ENCODE results near the gene ZNFX1.
A peak's percentile ranks its signal among the peaks of the same experiment; 100 is the strongest.

Gene ZNFX1

GRCh38 chr20:49279677-49280462 is 2.0 kb upstream of the ZNFX1 start:
- peak overlapping the region; percentile 98 to 99 for H3K4me3 ChIP-seq (ENCODE audit: low read depth in 1 of 2, low read length in 1 of 2)
- H3K4me1 ChIP-seq (ENCODE audit: control insufficient read depth in 1 of 2, insufficient read depth in 1 of 2, low read depth in 1 of 2, low read length in 1 of 2) = peaks cover 61 to 77% of the 10 kb centered on the region in 2 experiments
- H3K36me3 ChIP-seq = peaks cover 69% of the 10 kb centered on the region
- H3K27me3 ChIP-seq = no peaks in the 10 kb centered on the region
- peaks cover 2% of the 10 kb centered on the region for H3K9me3 ChIP-seq
- no peak for TF ChIP-seq CTCF (IDR thresholded peaks at IDR 0.05)
- H3K27ac ChIP-seq = peak overlapping the region; percentile 97

DNA sequence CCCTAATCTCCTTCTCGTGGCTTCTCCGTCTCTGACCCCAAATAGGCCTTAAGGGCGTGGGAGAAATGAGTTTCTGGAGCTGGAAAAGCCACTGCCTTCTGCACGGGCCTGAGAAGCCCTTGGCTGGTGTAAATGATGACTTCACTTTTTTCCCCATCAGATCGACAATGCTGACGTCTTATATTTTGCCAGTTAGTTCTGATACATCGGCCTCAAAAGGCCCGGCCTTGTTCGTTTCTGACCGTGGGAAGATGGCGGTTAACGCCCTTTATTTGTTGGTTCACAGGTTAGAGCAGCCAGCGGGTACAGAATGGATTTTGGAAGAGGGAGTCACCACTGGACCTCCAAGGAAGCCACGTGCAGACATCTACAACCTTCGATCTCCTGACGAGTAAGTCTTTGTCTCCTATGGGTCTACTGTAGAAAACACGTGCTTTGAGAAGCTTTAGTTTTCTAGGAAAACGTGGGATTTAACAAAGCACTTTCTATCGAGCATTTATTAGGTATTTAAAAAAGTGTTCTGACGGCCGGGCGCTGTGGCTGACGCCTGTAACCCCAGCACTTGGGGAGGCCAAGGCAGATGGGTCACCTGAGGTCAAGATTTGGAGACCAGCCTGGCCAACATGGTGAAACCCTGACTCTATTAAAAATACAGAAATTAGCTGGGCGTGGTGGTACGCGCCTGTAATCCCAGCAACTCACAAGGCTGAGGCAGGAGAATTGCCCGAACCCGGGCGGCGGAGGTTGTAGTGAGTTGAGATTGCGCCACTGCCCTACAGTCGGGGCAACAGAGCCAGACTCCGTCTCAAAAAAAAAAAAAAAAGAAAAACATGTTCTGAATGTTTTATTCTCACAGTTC is 1.2 kb upstream of the ZNFX1 start:
- no peak for TF ChIP-seq CTCF (IDR thresholded peaks at IDR 0.05)
- no peaks in the 10 kb centered on the region for H3K27me3 ChIP-seq
- peak overlapping the region; percentile 97 for H3K27ac ChIP-seq
- H3K4me1 ChIP-seq (ENCODE audit: control insufficient read depth in 1 of 2, insufficient read depth in 1 of 2, low read depth in 1 of 2, low read length in 1 of 2) = peaks cover 54 to 71% of the 10 kb centered on the region in 2 experiments
- H3K9me3 ChIP-seq = peaks cover 2% of the 10 kb centered on the region
- H3K36me3 ChIP-seq = peaks cover 68% of the 10 kb centered on the region
- peak overlapping the region; percentile 98 to 99 for H3K4me3 ChIP-seq (ENCODE audit: low read depth in 1 of 2, low read length in 1 of 2)

DNA sequence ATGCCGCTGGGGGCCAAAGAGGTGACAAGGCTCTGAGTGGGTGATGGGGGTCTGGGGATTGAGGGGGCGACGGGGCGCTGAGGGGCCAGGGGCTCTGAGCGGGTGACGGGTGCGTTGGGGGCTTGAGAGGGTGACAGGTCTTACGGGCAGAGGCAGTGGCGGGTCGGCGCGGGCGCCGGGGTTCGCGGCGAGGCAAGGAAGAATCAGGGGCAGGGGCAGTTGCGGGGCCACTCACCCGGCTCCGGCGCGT is 146 bp downstream of the ZNFX1 start:
- no peaks in the 10 kb centered on the region for H3K27me3 ChIP-seq
- no peak for TF ChIP-seq CTCF (IDR thresholded peaks at IDR 0.05)
- peak overlapping the region; percentile 98 to 99 for H3K4me3 ChIP-seq (ENCODE audit: low read depth in 1 of 2, low read length in 1 of 2)
- peaks cover 41 to 57% of the 10 kb centered on the region in 2 experiments for H3K4me1 ChIP-seq (ENCODE audit: control insufficient read depth in 1 of 2, insufficient read depth in 1 of 2, low read depth in 1 of 2, low read length in 1 of 2)
- peak overlapping the region; percentile 97 for H3K27ac ChIP-seq
- peaks cover 68% of the 10 kb centered on the region for H3K36me3 ChIP-seq
- H3K9me3 ChIP-seq = peaks cover 2% of the 10 kb centered on the region

DNA sequence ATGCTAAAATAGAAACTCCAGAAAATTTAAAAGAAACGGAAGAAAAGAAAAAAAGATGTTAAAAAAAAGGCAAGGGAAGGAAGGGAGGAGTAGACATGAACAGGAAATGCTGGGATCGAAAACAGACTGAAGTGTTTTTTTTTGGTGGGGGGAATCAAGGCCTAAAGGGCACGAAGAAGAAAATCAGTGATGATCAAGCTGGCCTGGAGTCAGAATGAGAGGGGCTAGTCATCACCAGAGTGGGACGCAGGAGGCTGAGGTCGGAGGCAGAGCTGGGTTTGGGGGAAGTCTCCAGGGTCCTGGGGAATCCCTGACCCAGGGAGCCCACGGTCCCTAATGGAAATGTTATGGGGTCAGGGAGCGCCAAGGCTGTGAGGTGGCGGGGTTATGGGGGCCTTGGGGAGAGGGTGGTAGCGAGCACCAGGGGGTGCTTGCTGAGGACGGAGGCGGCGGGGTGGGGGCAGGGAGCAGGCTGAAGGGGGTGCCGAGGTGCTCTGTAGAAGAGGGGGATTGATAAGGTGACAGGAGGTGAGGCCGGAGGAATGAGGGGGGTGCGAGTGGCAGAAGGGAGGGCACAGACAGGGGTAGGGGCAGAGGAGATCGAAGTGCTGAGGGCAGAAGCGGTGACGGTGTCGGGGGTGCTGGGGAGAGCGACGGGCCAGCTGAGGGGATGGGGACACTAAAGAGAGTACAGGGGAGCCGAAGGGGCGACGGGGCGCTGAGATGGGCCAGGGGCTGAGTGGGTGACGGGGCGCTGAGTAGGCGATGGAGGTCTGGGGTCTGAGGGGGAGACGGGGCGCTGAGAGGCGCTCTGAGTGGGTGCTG is 684 bp downstream of the ZNFX1 start:
- H3K4me1 ChIP-seq (ENCODE audit: control insufficient read depth in 1 of 2, insufficient read depth in 1 of 2, low read depth in 1 of 2, low read length in 1 of 2) = peaks cover 36 to 52% of the 10 kb centered on the region in 2 experiments
- H3K9me3 ChIP-seq = peaks cover 2% of the 10 kb centered on the region
- peak overlapping the region; percentile 98 to 99 for H3K4me3 ChIP-seq (ENCODE audit: low read depth in 1 of 2, low read length in 1 of 2)
- no peak for TF ChIP-seq CTCF (IDR thresholded peaks at IDR 0.05)
- peak overlapping the region; percentile 97 for H3K27ac ChIP-seq
- peaks cover 68% of the 10 kb centered on the region for H3K36me3 ChIP-seq
- H3K27me3 ChIP-seq = no peaks in the 10 kb centered on the region

- Histone ChIP-seq H3K36me3 (peaks cover 68% of the 10 kb centered on the region), H3K9me3 (no peaks in the 10 kb centered on the region), H3K27me3 (no peaks in the 10 kb centered on the region), H3K4me1 (ENCODE audit: control insufficient read depth in 1 of 2, insufficient read depth in 1 of 2, low read depth in 1 of 2, low read length in 1 of 2) (peaks cover 27 to 44% of the 10 kb centered on the region in 2 experiments), H3K4me3 (ENCODE audit: low read depth in 1 of 2, low read length in 1 of 2) (peak overlapping the region; percentile 98 to 99), H3K27ac (peak overlapping the region; percentile 97)
- TF ChIP-seq CTCF (IDR thresholded peaks at IDR 0.05) = no peak
Measured at GRCh38 chr20:49276161-49276960, 1.5 kb downstream of the ZNFX1 start.

All from neutrophil (primary cell).